CD4-positive, alpha-beta T cell treated with Interleukin-17A for 1 hour (primary cell): ENCODE data around the gene GCNT4.
"Not testable (repeated sequence)": the region's sequence is repeated elsewhere in the genome, so short reads cannot be mapped to it uniquely, and the experiment has no call there.

Experiments used
- DNase-seq: peaks from one replicate; pipeline ENCODE4 v3.0.0-alpha.2; 2020

Gene GCNT4

GRCh38 chr5:75052192-75053053 is at the start of gene GCNT4:
Gene GCNT4, minus strand, starts transcription at chr5:75052558. Its CDS starts 22,521 bp downstream, at chr5:75030037.
- peak; percentile 43 for DNase-seq

- DNase-seq: not testable (repeated sequence)
These were observed 43.6 kb upstream of the GCNT4 start for GRCh38 chr5:75095956-75096355.

- no peak for DNase-seq
These were observed 39.2 kb upstream of the GCNT4 start for GRCh38 chr5:75091597-75091996.

GRCh38 chr5:75089662-75090061 is 37.3 kb upstream of the GCNT4 start:
- DNase-seq: no peak

GRCh38 chr5:75089137-75089536 is 36.8 kb upstream of the GCNT4 start:
- DNase-seq: no peak

GRCh38 chr5:75088648-75089047 is 36.3 kb upstream of the GCNT4 start:
- DNase-seq: no peak

GRCh38 chr5:75081510-75081909 is 29.2 kb upstream of the GCNT4 start:
- DNase-seq: no peak

GRCh38 chr5:75079346-75079745 is 27.0 kb upstream of the GCNT4 start:
- not testable (repeated sequence) for DNase-seq

GRCh38 chr5:75078027-75078426 is 25.7 kb upstream of the GCNT4 start:
- DNase-seq: peak; percentile 59

GRCh38 chr5:75072061-75072460 is 19.7 kb upstream of the GCNT4 start:
- DNase-seq: no peak

GRCh38 chr5:75071100-75071499 is 18.7 kb upstream of the GCNT4 start:
- no peak for DNase-seq

- DNase-seq: no peak
These were observed 15.1 kb upstream of the GCNT4 start for GRCh38 chr5:75067434-75067833.

GRCh38 chr5:75062925-75063531 is 10.7 kb upstream of the GCNT4 start:
- no peak for DNase-seq

GRCh38 chr5:75059912-75060545 is 7.7 kb upstream of the GCNT4 start:
- DNase-seq: peak; percentile 77

- DNase-seq: no peak
These were observed 6.7 kb upstream of the GCNT4 start for GRCh38 chr5:75058986-75059535.

GRCh38 chr5:75057561-75057960 is 5.2 kb upstream of the GCNT4 start:
- peak; percentile 60 for DNase-seq

GRCh38 chr5:75055727-75056144 is 3.4 kb upstream of the GCNT4 start:
- no peak for DNase-seq

- DNase-seq: no peak
These were observed 2.0 kb upstream of the GCNT4 start for GRCh38 chr5:75054134-75054930.

GRCh38 chr5:75053304-75054133 is 1.2 kb upstream of the GCNT4 start:
- peak; percentile 63 for DNase-seq

- DNase-seq: no peak
These were observed 621 bp upstream of the GCNT4 start for GRCh38 chr5:75053054-75053303.

- peak; percentile 57 for DNase-seq
These were observed 1.1 kb downstream of the GCNT4 start for GRCh38 chr5:75051217-75051751.

- DNase-seq: peak; percentile 31
These were observed 1.9 kb downstream of the GCNT4 start for GRCh38 chr5:75050415-75050814.
